NCI-H510A treated with DMSO at 0.1 percent for 48 hours (cell line): ENCODE data around the gene FAM217B.
A peak's percentile ranks its signal among the peaks of the same experiment; 100 is the strongest.
"Not testable (repeated sequence)": the region's sequence is repeated elsewhere in the genome, so short reads cannot be mapped to it uniquely, and the experiment has no call there.

Experiments used
- DNase-seq: peaks from one replicate; lab custom pipeline; 2025; lab: John Stamatoyannopoulos, UW

Gene FAM217B

DNA sequence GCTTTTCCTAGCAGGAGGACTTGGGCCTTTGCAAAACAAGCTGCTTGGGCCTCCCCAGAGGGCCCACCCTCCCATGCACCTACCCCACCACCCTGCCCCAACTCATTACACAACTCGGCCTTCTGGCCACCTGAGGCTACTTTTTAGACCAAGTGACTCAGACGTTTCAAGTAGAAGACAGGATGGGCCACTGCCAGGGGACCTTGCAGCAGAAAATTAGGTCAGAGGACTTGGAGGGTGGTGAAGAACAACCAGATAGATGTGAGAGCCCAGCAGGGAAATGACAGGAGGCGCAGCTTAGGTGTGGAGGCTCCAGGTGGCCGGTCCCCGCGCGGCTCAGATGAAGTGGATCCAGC is 1.5 kb upstream of the FAM217B start:
- DNase-seq = no peak

GRCh38 chr20:59939052-59939878 is 924 bp upstream of the FAM217B start:
- DNase-seq = no peak

- no peak for DNase-seq
Measured at GRCh38 chr20:59939879-59940128, 385 bp upstream of the FAM217B start.

DNA sequence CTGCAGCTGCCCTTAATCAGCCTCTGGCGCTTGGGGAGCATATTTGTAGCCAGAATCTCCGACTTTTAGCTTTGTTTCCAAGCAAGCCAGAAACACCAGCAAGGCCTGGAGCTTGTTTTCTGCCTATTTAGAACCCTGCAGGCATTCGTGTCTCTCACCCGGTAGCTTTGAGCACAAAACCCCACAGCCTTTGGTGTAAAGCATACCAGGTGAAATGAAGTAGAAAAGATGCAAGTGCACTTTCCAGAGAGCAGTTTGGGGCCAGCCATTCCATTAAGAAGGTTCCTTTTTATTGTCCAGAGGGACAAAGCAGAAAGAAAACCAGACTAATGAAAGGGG is 736 bp downstream of the FAM217B start:
- no peak for DNase-seq

- DNase-seq = no peak
Measured at GRCh38 chr20:59942245-59942644, 2.1 kb downstream of the FAM217B start.

- DNase-seq = no peak
Measured at GRCh38 chr20:59944726-59945125, 4.5 kb downstream of the FAM217B start.

- no peak for DNase-seq
Measured at GRCh38 chr20:59945175-59945574, 5.0 kb downstream of the FAM217B start.

DNA sequence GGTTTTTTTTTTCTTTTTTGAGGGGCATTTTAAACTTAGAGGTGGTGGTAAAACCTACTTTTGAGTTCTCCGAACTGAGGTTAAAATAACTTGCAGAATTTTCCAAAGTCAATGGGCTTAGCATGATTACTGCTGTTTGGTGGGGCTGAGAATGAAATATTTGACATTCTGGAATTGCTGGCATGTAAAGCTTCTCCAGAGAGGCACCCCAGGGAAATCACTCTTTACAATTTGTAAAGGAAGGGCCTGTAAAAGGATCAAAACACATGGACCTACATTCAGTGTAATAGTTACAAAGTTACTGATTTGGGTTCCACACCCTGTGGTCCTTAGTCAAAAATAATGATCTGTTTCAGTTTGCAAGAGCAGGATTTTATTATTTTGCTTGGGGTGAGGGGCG is 5.5 kb downstream of the FAM217B start:
- no peak for DNase-seq

DNA sequence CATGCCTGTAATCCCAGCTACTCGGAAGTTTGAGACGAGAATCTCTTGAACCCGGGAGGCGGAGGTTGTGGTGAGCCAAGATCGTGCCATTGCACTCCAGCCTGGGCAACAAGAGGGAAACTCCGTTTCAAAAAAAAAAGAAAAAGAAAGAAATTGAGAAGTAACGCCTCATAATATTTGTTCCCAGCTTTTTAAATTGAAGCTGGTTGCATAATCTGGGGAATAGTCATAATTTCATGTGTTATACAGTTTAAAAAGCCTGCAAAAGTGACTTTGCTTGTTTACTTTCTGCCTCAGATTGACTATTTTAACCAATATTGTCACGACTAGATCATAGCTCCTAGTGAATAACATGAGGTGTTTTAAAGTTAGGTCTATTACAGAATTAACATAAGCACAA is 7.2 kb downstream of the FAM217B start:
- DNase-seq = no peak

- no peak for DNase-seq
Measured at GRCh38 chr20:59948212-59948611, 8.0 kb downstream of the FAM217B start.

GRCh38 chr20:59948828-59949720 is 8.9 kb downstream of the FAM217B start:
- DNase-seq = peak; percentile 66

DNA sequence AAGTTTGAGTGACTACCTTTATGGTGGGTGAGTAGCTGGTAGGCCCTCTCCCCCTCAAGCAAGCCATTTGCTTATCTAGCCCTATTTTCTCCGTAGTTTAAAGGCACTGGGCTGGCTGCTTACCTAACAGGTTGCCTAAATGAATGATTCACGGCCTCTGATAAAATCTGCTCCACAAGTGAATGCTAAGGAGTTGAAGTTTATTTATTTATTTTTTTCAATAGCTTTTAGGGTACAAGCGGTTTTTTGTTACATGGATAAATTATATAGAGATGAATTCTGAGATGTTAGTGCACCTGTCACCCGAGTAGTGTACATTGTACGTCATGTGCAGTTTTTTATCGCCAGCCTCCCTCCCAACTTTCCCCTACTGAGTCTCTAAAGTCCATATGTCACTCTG is 9.7 kb downstream of the FAM217B start:
- DNase-seq = no peak

GRCh38 chr20:59954718-59955117 is 14.5 kb downstream of the FAM217B start:
- DNase-seq = no peak

- DNase-seq = peak; percentile 85
Measured at GRCh38 chr20:59955131-59955796, 15.1 kb downstream of the FAM217B start.

- not testable (repeated sequence) for DNase-seq
Measured at GRCh38 chr20:59957568-59957967, 17.4 kb downstream of the FAM217B start.

DNA sequence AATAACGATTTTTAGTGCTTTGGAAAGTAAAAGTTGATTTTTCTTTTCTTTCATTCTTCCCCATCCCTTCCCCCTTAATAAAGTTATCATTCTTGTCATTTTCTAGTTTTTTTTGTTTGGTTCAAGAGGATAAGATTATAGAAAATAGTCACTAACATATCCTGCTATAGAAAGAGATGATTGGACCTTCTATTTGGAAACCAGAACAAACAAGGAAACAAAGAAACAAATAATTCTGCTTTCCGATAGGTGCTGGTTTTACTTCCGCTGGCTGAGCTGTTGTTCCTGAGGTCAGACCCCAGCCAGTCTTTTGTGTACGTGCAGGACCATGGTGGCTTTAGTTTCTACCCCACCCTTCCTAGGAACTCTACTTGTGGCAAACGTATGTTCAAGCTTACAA is 17.9 kb downstream of the FAM217B start, which contains the start of gene CDH26:
Gene CDH26, plus strand, starts transcription at position 301 of the 400 bp plus-strand sequence. CDS start 304 bp downstream, outside the sequence.
- peak; percentile 34 for DNase-seq

DNA sequence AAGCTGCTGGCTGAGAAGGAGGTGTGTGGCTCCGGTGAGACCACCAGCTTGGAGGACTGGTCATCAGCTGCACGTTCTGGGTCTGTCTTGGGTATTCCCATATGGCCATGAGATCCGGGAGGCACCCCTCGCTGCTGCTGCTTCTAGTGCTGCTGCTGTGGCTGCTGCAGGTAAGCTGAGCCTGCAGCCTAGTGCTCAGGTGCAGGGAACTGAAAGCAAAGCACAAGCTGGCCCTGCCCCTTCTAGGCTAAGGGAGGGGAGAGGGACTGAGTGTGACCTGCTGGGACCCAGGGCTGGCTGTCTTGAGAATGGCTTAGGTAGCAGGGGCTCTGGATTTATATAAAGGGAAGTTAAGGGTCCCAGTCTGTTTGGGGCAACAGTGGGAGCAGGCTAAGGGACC is 18.4 kb downstream of the FAM217B start:
- DNase-seq = peak; percentile 77

GRCh38 chr20:59961423-59961822 is 21.2 kb downstream of the FAM217B start:
- no peak for DNase-seq

GRCh38 chr20:59962155-59962554 is 22.0 kb downstream of the FAM217B start:
- DNase-seq = no peak

DNA sequence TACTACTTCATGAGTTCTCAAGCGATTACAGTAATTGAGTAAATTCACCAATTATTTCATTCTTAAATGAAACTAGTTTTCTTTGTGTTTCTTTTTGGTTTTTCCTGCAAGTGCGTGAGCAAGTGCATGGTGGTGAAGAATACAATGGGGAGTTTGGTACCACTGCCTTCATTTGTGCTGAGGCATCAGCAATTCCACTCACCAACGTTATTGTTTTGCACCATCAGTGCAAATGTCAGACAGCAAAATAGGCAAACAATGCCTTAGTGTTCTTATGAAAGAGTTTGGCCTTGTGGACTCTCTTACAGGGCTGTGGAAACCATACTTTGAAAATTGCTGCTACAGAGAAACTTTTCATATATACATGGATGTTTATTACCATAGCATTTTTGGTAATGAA is 26.2 kb downstream of the FAM217B start:
- no peak for DNase-seq

DNA sequence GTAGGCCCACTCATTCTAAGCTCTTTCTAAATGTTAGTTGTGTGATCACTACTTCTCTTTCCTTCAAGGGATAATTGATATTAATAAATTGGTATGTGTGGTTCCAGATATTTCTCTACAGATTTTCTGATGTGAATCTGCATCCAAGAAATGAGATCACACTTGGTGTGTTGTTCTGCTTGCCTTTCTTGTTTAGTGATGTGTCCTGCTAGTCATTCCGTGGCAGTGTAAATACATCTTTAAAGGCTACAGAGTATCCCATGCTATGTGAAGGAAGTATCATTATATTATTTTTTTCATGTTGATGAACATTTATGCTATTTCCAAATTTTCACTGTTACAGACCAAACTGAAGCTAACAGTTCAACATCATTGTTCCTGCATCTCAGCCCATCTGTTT is 31.2 kb downstream of the FAM217B start:
- no peak for DNase-seq

DNA sequence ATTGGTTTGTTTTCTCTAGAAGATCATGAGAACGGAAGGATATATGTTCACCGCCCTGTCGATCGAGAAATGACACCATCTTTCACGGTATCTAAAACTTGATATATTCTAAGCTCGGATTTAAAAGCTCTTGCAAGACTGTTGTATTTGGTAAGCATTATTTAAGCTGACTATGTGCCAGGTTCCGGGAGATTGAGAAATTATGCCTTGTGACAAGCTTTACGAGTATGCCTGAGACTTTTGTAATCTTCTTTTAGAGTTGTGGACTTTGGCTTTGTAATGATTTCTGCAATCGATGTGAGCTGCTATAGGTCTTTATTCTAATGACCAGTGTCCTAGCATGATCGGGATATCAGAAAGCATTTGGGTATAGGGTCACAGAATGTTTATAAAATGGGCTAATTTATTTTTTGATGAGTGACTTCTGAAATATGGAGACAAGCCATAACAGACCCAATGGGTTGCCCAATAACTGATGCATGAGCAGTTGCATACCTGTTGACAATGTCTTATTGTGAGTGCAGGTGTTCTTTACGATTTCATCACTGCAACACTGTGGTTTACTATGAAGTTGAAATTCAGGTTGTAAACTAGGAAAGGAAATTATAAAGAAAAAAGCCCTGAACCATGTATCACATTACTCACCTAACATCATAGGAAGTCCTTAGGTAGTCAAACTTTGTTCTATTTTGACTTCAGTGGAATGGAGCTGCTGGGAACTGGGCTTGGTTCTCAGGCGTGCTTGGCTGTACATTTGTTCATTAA is 32.0 kb downstream of the FAM217B start:
- no peak for DNase-seq
